ENCODE results near the gene NIBAN1.
"Not testable (repeated sequence)": the region's sequence is repeated elsewhere in the genome, so short reads cannot be mapped to it uniquely, and the experiment has no call there.

NIBAN1 gene

GRCh38 chr1:184972315-184973055 is 1.8 kb downstream of the NIBAN1 start:
- DNase-seq (ENCODE audit: low read depth), result peak; percentile 70

DNA sequence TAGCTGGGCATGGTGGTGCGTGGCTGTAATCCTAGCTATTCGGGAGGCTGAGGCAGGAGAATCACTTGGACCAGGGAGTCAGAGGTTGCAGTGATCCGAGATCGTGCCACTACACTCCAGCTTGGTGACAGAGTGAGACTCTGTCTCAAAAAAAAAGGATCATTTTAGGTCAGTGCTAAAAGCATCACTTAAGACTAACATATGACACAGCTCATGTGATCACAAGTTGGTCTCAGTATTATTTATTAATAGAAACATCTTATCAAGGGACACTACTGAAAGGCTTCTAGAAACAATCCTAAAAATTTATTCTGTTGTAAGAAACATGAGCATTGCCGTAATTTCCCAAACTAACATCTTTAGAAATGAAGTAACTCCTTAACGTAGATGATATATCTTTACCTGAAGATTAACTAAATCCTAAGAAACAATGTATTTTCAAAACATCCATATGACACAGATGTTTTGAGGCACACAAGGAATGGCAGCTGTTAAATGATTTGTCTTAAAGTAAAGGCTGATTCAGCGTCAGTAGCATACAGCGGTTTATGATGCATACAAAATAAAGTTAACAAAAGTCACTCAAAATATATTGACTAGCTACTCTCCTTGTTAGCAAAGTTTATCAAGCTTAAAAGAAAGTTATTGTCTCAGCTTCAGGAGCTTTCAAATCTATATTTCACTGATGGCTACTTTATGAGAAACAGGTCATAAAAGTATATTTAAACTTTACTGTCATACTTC is 2.6 kb downstream of the NIBAN1 start:
- no peak for DNase-seq (ENCODE audit: low read depth)

GRCh38 chr1:184970691-184971161 is 3.6 kb downstream of the NIBAN1 start:
- peak; percentile 73 for DNase-seq (ENCODE audit: low read depth)

- DNase-seq (ENCODE audit: low read depth), result no peak
Observed at GRCh38 chr1:184966989-184967388, 7.3 kb downstream of the NIBAN1 start.

GRCh38 chr1:184965944-184966860 is 8.1 kb downstream of the NIBAN1 start:
- peak; percentile 65 for DNase-seq (ENCODE audit: low read depth)

- no peak for DNase-seq (ENCODE audit: low read depth)
Observed at GRCh38 chr1:184965439-184965838, 8.9 kb downstream of the NIBAN1 start.

DNA sequence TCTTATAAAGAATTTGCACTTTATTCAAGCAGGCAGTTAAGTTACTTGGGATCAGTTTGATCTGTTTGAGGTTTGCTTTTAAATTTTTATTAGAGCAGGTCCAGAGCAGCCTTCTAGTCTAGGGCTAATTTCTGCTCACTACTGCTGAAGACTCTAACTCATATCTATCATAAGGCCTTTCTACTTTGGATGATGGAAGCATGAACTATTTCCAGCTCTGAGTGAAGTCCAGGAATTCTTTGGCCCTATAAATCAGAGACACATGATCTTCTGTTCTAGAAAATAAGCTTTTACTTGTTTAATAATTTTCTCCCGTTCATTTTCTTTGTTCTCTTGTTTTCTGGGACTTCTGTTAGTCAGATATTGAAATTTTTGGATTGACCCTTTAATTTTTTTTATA is 14.7 kb downstream of the NIBAN1 start:
- DNase-seq (ENCODE audit: low read depth), result peak; percentile 43

DNA sequence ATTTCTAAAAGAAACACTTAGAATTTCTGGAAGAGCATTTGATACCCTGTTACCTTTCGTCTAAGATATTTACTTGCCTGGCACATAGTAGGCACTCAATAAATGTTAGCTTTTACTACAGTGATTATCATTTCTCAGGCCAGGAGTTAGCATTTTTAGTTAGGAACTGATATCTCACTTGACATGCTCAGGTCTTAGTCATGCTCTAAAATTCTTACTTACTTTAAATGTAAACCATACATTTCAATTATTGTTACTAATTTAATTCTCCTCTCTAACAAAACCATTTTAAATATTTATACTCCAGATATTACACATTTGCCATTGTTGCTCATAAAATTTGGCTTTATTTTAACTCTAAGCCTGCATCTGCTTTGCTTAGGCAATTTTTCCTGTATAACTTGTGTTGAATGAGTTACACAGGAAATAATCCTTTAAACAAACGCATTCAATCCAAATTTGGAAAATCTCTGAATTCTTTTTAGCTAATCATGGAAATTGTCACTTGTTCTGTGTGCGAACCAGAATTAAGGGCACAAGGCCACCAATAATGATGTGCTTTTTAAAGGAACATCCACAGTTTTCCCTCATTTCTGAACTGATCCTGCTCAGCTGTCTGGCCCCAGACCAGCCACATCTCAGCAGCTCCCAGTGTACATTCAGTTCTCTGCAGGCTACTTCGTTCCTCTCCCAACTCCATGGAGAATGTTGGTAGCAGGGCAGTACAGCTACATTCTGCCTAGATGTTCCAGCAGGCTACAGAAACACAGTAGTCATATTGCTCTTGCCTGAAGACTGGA is 15.6 kb downstream of the NIBAN1 start:
- peak; percentile 56 for DNase-seq (ENCODE audit: low read depth)

DNA sequence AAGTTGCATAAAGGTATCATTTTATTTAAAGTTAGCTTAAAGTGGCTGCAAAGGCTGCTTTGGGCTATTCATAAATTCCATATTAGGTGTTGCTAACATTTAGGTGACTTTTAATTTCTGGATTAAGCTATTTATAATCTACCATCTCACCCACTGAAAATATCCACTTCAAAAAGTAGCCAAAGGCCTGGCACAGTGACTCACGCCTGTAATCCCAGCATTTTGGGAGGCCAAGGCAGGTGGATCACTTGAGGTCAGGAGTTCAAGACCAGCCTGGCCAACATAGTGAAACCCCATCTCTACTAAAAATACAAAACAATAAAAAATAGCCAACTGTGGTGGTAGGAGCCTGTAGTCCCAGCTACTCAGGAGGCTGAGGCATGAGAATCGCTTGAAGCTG is 16.4 kb downstream of the NIBAN1 start:
- DNase-seq (ENCODE audit: low read depth), result not testable (repeated sequence)

GRCh38 chr1:184956999-184957700 is 17.2 kb downstream of the NIBAN1 start:
- no peak for DNase-seq (ENCODE audit: low read depth)

GRCh38 chr1:184954232-184954995 is 19.9 kb downstream of the NIBAN1 start:
- peak; percentile 27 for DNase-seq (ENCODE audit: low read depth)

DNA sequence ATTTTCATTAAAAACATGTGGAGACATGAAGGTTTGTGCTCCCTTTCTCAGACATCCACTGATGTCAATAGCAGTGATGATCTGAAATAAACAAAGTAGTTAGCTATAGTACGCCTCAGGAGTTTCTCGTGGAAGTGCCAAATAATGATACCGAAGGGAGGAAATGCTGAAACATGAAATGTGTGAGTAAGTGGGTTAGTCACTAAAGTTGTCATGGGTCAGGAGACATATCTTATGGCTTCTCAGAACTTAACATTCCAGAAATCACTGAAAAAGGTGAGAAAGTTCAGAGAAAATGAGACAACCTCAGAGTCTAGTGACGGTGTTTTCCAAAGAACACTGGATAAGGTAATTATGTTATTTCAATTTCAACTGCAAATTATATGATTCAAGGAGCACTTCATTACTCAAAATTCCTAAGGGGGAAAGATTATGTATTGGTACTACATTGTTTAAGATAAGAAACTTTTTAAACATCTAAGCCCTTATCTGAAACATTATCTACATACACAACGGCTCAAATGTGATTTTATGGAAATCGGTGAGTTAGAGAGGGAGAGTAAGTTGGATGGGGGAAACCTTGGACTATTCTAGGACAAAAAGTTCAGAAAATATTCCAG is 20.6 kb downstream of the NIBAN1 start:
- DNase-seq (ENCODE audit: low read depth), result peak; percentile 72

- DNase-seq (ENCODE audit: low read depth), result no peak
Observed at GRCh38 chr1:184952428-184952827, 21.9 kb downstream of the NIBAN1 start.

DNA sequence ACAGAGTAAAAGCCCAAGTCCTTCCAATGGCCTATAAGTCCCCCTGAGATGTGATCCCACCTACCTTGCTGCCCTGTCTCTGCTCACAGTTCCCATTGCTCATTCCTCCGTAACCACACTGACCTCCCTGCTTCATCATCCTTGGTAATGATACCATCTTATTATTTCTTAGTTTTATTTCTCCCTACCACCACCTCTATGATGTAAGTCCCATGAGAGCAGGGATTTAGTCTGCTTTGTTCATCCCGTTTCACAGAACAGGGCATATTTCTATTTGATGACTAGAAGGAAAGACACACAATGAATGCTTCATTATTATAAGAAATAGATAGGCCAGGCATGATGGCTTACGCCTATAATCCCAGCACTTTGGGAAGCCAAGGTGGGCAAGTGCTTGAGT is 22.5 kb downstream of the NIBAN1 start:
- DNase-seq (ENCODE audit: low read depth), result no peak

- no peak for DNase-seq (ENCODE audit: low read depth)
Observed at GRCh38 chr1:184950906-184951305, 23.4 kb downstream of the NIBAN1 start.

GRCh38 chr1:184950227-184950626 is 24.1 kb downstream of the NIBAN1 start:
- no peak for DNase-seq (ENCODE audit: low read depth)

DNA sequence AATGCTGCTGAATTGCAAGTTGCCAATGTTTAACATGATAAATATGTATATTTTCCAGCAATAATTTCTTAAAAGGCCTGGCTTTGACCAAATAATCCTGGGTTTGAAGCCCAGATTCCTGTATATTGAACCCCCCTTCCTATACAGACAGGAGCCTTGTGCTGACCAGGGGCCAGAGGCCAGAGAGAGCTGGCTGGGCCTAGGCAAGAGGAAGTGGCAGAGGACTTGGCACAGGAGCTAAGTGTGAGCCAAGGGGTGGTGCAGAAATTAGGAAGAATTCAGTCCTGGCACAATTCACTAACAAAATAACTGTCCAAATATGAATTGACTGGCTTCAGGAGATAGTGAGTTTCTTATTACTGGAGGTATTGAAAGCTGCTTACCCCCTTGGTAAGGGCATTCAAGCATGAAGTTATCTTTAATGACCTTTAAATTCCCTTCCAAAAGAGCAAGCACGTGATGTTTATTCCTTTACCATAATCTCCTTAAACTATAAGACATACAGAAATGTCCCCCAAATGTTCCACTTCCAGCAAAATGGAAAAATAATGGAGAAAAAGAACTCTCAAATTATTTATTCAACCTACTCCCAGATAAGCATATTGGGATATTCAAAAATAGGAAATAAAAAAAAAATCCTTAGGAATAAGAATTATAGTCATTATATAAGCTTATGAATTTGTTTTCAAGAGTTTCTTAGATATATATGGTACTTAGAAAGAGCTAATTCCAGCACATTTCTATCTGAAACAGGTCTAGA is 26.6 kb downstream of the NIBAN1 start:
- DNase-seq (ENCODE audit: low read depth), result no peak

DNA sequence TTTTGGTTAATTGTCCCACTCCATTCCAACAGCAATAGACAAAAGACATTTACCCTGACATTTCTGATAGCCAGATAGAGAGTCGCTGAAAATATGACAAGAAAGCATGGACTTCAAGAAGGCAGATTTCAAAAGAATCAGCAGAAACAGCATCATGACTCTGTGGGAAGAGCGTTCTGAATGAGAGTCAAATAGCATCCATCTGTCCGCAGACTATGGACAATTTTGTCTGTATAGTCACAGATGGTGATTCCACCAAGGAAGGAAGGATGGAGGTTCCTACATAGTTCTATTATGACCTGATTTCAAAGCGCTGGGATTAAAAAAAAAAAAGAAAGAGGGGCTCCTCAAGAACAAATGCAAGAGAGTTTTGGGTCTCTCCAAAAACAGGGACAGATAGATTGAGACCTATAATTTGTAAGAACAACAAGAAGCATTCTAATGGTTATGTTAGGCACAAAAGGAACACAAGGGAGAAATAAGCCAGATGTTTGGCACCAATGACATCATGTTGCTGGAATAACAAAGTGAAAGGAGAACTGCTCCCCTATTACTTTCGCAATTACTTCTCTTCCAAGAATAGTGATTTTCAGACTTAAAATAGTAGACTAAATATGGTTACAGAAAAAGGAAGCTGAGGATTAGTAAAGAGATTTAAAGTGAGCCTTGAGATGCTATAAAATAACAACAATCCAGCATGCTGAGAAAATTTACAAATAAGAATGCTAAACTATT is 28.5 kb downstream of the NIBAN1 start:
- DNase-seq (ENCODE audit: low read depth), result peak; percentile 56

Measured in EH (cell line).